Measurements from ENCODE around the gene CCT3.
A peak's percentile ranks its signal among the peaks of the same experiment; 100 is the strongest.

CCT3 gene

DNA sequence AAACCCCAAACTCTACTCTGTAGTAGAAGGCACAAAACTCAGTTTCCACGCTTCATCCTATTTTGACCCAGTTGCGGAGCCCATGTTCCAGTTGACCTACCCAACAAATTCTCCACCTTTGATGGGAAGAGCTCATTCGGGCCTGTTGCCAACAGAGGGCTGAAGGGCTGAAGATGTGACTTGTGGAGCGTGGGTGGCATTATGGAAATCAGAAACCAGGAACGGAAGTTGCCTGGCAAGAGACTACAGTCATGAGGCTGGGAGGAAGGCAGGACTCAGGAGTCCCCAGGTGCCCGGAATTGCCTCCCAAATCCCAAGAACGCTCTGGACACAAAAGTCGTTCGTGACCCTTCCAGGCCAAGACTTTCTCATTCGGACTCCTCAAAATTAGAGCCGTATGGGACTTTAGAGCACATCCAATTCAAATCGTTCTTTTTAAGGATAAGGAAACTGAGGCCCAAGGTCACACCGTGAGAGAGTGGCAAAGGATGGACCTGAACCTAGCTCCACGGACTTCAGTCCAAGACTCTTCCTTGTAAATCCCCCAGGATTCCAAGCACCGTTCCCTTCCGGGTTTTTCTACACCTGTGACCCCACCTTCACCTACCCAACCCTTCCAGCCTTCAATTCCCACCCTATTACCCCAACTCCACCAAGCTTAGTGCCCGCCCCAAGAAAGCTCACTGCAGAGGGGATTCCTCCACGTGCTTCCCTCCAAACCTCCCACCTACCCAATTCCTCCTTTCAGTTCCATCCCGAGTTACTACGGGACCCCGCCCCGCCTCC, 56.2 kb downstream of the CCT3 start:
- peak overlapping the region; percentile 85 for H3K4me3 ChIP-seq (ENCODE audit: low read length)
- DNase-seq (ENCODE audit: low read depth): peak; percentile 56
- TF ChIP-seq, protein P1, sequence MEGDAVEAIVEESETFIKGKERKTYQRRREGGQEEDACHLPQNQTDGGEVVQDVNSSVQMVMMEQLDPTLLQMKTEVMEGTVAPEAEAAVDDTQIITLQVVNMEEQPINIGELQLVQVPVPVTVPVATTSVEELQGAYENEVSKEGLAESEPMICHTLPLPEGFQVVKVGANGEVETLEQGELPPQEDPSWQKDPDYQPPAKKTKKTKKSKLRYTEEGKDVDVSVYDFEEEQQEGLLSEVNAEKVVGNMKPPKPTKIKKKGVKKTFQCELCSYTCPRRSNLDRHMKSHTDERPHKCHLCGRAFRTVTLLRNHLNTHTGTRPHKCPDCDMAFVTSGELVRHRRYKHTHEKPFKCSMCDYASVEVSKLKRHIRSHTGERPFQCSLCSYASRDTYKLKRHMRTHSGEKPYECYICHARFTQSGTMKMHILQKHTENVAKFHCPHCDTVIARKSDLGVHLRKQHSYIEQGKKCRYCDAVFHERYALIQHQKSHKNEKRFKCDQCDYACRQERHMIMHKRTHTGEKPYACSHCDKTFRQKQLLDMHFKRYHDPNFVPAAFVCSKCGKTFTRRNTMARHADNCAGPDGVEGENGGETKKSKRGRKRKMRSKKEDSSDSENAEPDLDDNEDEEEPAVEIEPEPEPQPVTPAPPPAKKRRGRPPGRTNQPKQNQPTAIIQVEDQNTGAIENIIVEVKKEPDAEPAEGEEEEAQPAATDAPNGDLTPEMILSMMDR (IDR thresholded peaks at IDR 0.05; ENCODE audit: insufficient read depth, low read depth, low read length, missing control alignments): no peak

DNA sequence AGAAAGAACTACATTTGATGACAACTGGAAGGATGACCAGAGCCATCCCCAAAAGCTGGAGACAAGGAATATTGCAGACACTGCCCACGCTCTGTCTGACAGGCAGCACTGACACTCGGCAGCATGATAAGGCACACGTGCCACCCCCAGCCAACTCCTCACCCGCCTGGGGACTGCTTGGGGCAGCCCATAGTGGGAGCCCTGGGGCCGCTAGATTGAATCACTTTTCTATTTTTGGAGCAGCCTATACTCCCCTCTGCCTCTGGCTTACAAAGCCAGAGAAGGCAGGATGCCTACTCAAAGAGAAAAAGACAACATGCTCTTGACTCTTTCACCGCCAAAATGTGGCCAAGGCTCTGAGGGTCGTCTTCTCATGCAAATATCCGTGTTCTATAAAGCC, 56.8 kb downstream of the CCT3 start:
- TF ChIP-seq, protein P1 (IDR thresholded peaks at IDR 0.05; ENCODE audit: insufficient read depth, low read depth, low read length, missing control alignments): no peak
- peak; percentile 38 for DNase-seq (ENCODE audit: low read depth)
- peak overlapping the region; percentile 85 for H3K4me3 ChIP-seq (ENCODE audit: low read length)

DNA sequence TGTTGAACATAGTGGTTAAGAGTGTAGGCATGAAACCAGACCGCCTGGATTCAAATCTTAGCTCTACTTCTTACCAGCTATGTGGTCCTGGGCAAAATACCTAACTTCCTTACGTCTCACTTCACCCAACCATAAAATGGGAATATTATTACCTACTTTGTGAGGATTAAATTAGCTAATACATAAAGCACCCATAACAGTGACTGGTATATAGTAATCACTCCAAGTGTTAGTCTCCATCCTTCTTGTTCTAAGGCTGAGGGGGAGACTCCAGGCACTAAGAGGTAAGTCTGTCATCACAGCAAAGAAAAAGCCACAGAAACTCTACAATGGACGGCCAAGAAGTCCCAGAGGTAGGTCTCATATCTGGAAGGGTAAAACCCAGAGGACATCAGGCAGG, 58.3 kb downstream of the CCT3 start:
- no peak for DNase-seq (ENCODE audit: low read depth)
- H3K4me3 ChIP-seq (ENCODE audit: low read length): no peak overlapping the region
- TF ChIP-seq, protein P1 (IDR thresholded peaks at IDR 0.05; ENCODE audit: insufficient read depth, low read depth, low read length, missing control alignments): no peak

DNA sequence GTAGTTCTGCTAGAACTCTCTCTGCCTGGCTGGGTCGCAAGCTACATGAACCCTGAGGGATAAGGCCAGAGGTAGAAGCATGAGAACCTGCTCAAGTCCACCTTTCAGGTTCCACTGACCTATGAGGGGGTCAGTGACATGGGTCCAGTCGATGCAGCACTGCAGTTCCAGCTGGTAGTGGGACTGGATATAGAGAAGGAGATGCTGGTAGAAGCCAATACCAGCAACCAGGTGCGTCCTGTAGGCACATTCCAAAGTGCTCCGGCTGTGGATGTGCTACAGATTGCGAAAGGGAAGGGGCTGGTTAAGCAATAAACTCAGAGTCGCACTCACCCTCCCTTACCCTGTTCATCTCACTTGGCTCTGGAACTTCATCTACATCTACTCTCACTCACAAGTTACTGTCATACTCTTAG, 61.1 kb downstream of the CCT3 start:
- peak; percentile 83 for DNase-seq (ENCODE audit: low read depth)
- H3K4me3 ChIP-seq (ENCODE audit: low read length): no peak overlapping the region
- TF ChIP-seq, protein P1 (IDR thresholded peaks at IDR 0.05; ENCODE audit: insufficient read depth, low read depth, low read length, missing control alignments): no peak

DNA sequence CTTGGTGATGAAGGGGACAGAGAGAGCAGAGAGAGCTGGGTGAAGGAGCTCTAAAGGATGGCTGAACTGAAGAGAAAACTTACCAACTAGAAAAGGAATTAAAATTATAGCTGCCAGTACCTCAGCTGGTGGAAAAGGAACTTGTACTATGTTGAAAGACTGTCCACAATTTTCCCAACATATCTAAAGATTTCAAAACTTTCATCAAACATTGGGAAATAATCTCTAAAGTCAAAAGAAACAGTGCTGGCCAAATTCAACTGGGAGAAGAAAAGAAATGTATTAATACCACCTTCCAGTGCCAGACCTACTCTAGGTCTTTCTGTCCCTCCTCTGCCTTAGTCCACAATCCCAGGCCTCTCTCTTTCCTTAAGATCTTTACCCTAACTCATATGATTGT, 61.6 kb downstream of the CCT3 start:
- TF ChIP-seq, protein P1 (IDR thresholded peaks at IDR 0.05; ENCODE audit: insufficient read depth, low read depth, low read length, missing control alignments): no peak
- no peak for DNase-seq (ENCODE audit: low read depth)
- H3K4me3 ChIP-seq (ENCODE audit: low read length): no peak overlapping the region

DNA sequence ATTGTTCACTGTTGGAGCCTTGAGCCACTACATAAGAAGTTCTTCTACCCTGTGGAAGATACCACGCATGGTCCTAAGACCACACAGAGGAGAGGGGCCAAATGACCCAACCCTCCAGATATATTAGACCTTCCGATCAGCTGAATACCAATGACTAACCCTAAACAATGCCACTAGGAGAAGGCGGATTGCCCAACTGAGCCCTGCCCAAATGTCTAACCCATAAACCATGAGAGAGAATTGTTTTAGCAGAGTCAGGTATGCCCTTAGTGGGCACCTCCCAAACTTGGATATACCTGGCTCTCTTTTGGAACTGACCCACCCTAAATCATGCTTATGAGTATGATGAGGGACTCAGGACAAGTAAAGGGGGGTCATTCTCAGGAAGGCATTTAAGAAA, 67.8 kb downstream of the CCT3 start:
- peak; percentile 50 for DNase-seq (ENCODE audit: low read depth)
- TF ChIP-seq, protein P1 (IDR thresholded peaks at IDR 0.05; ENCODE audit: insufficient read depth, low read depth, low read length, missing control alignments): no peak
- no peak overlapping the region for H3K4me3 ChIP-seq (ENCODE audit: low read length)

DNA sequence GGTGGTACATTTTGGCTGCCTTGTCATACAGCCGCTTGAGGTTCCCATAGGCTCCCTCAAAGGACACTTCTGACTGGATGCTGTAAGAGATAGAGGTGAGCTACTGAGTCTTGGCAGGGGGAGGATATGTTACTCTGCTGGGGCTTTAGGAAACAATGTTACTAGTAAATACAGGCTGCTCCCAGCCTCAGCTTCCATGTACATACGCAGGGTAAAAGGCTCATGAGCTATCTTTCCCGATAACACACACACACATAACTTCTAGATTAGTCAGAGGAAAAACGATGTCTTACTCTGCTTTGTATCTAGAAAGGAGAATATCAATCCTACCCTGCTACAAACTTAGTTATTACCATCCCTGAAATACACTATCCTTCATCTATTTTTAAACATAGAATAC, 69.8 kb downstream of the CCT3 start:
- TF ChIP-seq, protein P1 (IDR thresholded peaks at IDR 0.05; ENCODE audit: insufficient read depth, low read depth, low read length, missing control alignments): no peak

More for the DNA sequence above, 69.8 kb downstream of the CCT3 start:
- no peak overlapping the region for H3K4me3 ChIP-seq (ENCODE audit: low read length)
- DNase-seq (ENCODE audit: low read depth): no peak
